ENCODE results near the gene KLC1.

Gene KLC1

GRCh38 chr14:103705504-103706284, 76.7 kb downstream of the KLC1 start:
- no peak for TF ChIP-seq CTCF (IDR thresholded peaks at IDR 0.05)

DNA sequence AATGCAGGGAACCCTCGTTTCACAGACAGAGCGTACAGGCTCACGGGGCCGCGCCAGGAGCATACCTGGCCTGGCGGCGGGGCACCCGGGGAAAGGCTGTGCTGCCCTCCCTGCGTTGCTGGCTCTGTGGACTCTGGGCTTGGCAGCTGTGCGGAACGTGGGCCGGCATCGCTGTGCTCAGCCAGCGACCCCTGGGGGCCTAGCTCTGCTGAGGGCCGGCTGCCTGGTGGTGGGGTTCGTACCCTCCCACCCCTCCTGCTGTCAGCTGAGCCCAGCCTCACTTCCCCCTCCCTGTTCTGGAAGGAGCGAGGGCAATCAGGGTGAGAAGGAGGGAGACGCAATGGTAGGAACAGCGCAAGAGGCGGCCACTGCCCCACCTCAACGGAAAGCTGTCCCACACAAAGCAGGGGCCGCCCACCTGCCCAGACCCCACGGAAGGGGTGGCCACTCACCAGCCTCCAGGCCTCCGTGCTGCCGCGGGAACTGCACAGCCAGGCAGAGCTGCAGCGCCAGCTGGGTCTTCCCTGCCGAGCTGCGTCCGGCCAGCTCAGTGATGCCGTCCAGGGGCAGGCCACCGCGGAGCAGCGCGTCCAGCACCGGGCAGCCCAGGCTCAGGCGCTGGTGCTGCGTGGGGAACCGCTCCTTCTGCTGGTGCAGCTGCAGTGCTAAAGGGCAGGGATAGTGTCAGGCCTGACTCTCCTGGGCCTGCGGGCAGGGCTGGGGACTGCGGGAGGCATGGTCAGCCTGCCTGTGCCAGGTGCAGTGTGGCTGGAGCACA, 77.7 kb downstream of the KLC1 start:
- TF ChIP-seq CTCF (IDR thresholded peaks at IDR 0.05), result no peak

- no peak for TF ChIP-seq CTCF (IDR thresholded peaks at IDR 0.05)
These were observed 78.6 kb downstream of the KLC1 start for GRCh38 chr14:103707329-103708263.

- TF ChIP-seq CTCF (IDR thresholded peaks at IDR 0.05), result no peak
These were observed 79.8 kb downstream of the KLC1 start for GRCh38 chr14:103708750-103709187.

DNA sequence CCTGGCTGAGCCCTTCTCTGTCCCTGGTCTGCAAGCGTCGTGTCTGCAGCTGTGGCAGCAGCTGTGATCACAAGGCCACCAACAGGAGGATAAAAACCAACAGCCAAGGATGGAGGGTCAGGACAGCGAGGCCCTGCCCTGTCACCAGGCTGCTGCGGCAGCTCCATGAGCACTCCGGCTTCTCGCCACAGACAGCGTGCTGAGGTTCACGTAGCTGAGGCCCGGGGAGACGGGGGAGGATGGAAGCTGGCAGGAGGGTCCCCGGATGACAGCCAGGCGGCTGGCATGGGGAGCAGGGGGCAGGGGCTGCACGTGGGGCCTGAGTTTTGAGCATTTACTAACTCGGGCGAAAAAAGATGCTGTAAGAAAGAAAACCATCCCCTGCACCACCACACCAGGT, 80.8 kb downstream of the KLC1 start:
- no peak for TF ChIP-seq CTCF (IDR thresholded peaks at IDR 0.05)

DNA sequence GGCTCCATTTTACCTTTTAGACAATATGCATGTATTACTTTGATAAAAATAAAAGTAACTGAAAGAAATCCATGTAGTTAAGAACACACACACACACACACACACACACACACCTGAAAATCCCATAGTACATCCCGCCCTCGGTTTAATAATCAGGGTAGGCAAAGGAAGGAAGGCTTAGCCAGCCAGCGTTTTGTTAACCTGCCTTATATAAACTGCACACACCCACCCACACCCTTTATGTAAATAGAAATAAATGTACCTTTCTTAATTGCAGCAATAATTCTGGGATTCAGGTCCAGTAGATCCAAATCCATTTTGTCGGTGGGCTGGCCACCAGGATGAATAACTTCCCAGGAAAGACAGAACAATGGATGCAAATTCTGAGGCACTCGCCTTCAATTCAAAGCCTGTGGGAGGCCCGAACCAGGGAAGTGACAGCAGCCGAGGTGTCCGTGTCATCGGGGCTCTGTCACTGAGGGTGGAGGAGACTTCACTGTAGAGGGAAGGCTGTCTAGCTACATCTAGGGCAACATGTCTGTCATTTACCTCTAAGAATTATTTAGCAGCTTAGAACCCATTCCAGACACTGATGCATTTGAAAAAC, 81.9 kb downstream of the KLC1 start:
- TF ChIP-seq CTCF (IDR thresholded peaks at IDR 0.05), result no peak

Measured in LNCAP (cell line).